Prostate gland (tissue), 2 donors: ENCODE data around the gene PHB1. TPM values are rescaled to one million over a fixed set of nuclear protein-coding genes. Genes with fewer than 3 reads are reported as not detected.

Experiments
- DNase-seq: peaks from one replicate; pipeline ENCODE4 v3.0.0-alpha.2; 2019; ENCODE audit warnings: low spot score
- H3K27ac ChIP-seq, 2 donors: fragments of 200-600 bp; sonication (generic); 2 replicates each; pipeline ENCODE4 v1.5.1; 2017 to 2019
- H3K27me3 ChIP-seq: fragments of 200-600 bp; sonication (generic); replicated peaks from 2 replicates; pipeline ENCODE4 v1.5.1; 2019; ENCODE audit not compliant: insufficient read depth
- H3K36me3 ChIP-seq, 2 donors: fragments of 200-600 bp; sonication (generic); 1 replicate in 1 of 2; 2 replicates in 1 of 2; pipeline versions ENCODE4 v1.5.1 to v1.8.1; 2017 to 2019
- H3K4me1 ChIP-seq: fragments of 200-600 bp; sonication (generic); replicated peaks from 2 replicates; pipeline ENCODE4 v1.5.1; 2019
- H3K4me3 ChIP-seq, 2 donors: fragments of 200-600 bp; sonication (generic); 2 replicates each; pipeline ENCODE4 v1.5.1; 2017 to 2019
- H3K9me3 ChIP-seq: fragments of 200-600 bp; sonication (generic); 2 replicates; pipeline ENCODE4 v1.5.1; 2017
- POLR2A ChIP-seq: fragments of 450-650 bp; IDR thresholded peaks from one replicate; pipeline ENCODE4 v1.6.1; 2016; ENCODE audit warnings: antibody characterized with exemption, mild to moderate bottlenecking
- POLR2AphosphoS5 ChIP-seq: sonication (generic); formaldehyde crosslinking; IDR thresholded peaks from one replicate; pipeline ENCODE4 v1.6.1; 2017; ENCODE audit warnings: antibody characterized with exemption
- WGBS: methylation state at CpG from one replicate; pipeline ENCODE4 v1.1.5; 2018; 5-methylcytosine and 5-hydroxymethylcytosine counted together
- intact Hi-C: fragments of 100-400 bp; cut with DNase I; formaldehyde crosslinking; loops from one replicate; pipeline ENCODE4 v1.14.2; 2022
- small RNA-seq, 2 donors: library from RNA; depleted of rRNA; stranded (forward); fragments of <200 nt; gene quantifications; one replicate each; pipeline ENCODE3, GENCODE V24; 2016
- total RNA-seq, 2 donors: library from RNA; depleted of rRNA; stranded (reverse); fragments of >200 nt; gene quantifications; one replicate each; pipeline ENCODE4 v1.1.0, GENCODE V29; 2016
- TF ChIP-seq, protein P1 (sequence below), 4 experiments: fragments of 200-600 bp in 2 of 4; fragments of 450-650 bp in 2 of 4; sonication (generic) in 2 of 4; IDR thresholded peaks; 1 replicate in 3 of 4; 2 replicates in 1 of 4; pipeline ENCODE4 v1.5.1; 2016 to 2019; ENCODE audit warnings: antibody characterized with exemption in 4 of 4, mild to moderate bottlenecking in 2 of 4, moderate library complexity in 2 of 4

The PHB1 gene
- total RNA-seq, 2 donors from 2014 or later, result 105 to 135 TPM

DNA sequence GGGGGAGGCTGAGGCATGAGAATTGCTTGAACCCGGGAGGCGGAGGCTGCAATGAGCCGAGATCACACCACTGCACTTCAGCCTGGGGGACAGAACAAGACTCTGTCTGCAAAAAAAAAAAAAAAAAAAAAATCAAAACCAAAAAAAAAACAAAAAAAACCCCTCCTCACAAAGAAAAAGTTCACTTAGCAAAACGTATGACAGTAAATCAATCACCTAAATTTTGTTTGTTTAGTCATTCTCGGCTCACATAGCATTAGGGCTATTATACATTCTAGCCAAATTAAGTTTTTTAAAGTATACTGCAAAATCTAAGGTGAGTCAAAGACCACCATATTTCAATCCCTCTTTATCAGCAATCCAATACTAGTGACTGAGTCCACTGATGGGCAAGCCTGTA lies 58.4 kb downstream of the PHB1 start:
- intact Hi-C loops, result no loop called here
- TF ChIP-seq, protein P1, sequence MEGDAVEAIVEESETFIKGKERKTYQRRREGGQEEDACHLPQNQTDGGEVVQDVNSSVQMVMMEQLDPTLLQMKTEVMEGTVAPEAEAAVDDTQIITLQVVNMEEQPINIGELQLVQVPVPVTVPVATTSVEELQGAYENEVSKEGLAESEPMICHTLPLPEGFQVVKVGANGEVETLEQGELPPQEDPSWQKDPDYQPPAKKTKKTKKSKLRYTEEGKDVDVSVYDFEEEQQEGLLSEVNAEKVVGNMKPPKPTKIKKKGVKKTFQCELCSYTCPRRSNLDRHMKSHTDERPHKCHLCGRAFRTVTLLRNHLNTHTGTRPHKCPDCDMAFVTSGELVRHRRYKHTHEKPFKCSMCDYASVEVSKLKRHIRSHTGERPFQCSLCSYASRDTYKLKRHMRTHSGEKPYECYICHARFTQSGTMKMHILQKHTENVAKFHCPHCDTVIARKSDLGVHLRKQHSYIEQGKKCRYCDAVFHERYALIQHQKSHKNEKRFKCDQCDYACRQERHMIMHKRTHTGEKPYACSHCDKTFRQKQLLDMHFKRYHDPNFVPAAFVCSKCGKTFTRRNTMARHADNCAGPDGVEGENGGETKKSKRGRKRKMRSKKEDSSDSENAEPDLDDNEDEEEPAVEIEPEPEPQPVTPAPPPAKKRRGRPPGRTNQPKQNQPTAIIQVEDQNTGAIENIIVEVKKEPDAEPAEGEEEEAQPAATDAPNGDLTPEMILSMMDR (IDR thresholded peaks at IDR 0.05), result no peak
- no peak for TF ChIP-seq POLR2A
- no peak for TF ChIP-seq POLR2AphosphoS5
- no peak overlapping the region for H3K4me3 ChIP-seq
- H3K27me3 ChIP-seq, result no peaks in the 10 kb centered on the region
- 75% methylated on average over 5 of the region's 5 CpGs for WGBS
- no peak overlapping the region for H3K27ac ChIP-seq
- H3K4me1 ChIP-seq, result no peaks in the 10 kb centered on the region
- H3K36me3 ChIP-seq, result no peaks in the 10 kb centered on the region
- H3K9me3 ChIP-seq, result no peaks in the 10 kb centered on the region
- DNase-seq, result no peak

Small RNAs within 50 kb of the gene (small RNA-seq; reads per million reads assigned to genes)
- 0 reads per million in 2 donors for gene RF00019

Other genes with a start within 250 kb of the PHB1 start
- 1 to 10 TPM in 1 of 2 donors, not detected in 1; 3.1 TPM for gene GNGT2, start 204.3 kb downstream of the PHB1 start, total RNA-seq
- 1 to 10 TPM; 3.0 to 9.0 TPM for gene ABI3, start 204.2 kb downstream of the PHB1 start, total RNA-seq
- gene PHOSPHO1, start 184.1 kb downstream of the PHB1 start, total RNA-seq, result 1 to 10 TPM in 1 of 2 donors, under 1 TPM in 1; 0.55 to 6.3 TPM
- gene ZNF652, start 52.6 kb downstream of the PHB1 start, total RNA-seq, result 10 to 100 TPM; 59.7 to 88.5 TPM
- gene NGFR, start 80.4 kb upstream of the PHB1 start, total RNA-seq, result 10 to 100 TPM; 30.1 to 34.4 TPM
- gene NXPH3, start 161.0 kb upstream of the PHB1 start, total RNA-seq, result 10 to 100 TPM in 1 of 2 donors, 1 to 10 TPM in 1; 4.7 to 15.5 TPM